ENCODE measurements around the gene EIF4E1B.

- no peak for TF ChIP-seq CTCF (IDR thresholded peaks at IDR 0.05)
- TF ChIP-seq POLR2AphosphoS5 (IDR thresholded peaks at IDR 0.05), result no peak
- TF ChIP-seq POLR2A (IDR thresholded peaks at IDR 0.05), result no peak
These were observed 57.4 kb downstream of the EIF4E1B start for GRCh38 chr5:176687881-176688280.
